Cortex of kidney (tissue), 1 donor: Measurements from ENCODE around the gene PRMT2.
"Not testable (repeated sequence)": the region's sequence is repeated elsewhere in the genome, so short reads cannot be mapped to it uniquely, and the experiment has no call there.

ENCODE experiments used
- DNase-seq: peaks from one replicate; lab custom pipeline; 2025; lab: John Stamatoyannopoulos, UW

PRMT2 gene

DNA sequence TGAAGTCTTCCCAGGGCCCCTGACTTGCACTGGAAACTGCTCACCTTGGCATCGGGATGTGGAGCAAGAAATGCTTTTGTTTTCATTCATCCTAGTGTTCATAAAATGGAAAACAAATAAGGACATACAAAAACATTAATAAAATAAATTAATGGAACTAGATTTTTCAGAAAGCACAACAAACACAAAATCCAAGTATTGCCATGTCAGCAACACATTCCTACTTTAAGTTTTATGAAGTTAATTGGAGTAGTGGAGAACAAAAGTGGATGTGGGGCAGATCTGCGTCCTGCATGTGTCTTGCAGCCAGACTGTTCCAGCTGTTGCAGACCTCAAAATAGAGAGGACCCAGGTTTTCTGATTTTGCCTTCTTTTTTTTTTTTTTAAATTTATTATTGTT, 32.9 kb downstream of the PRMT2 start:
- DNase-seq, result no peak

DNA sequence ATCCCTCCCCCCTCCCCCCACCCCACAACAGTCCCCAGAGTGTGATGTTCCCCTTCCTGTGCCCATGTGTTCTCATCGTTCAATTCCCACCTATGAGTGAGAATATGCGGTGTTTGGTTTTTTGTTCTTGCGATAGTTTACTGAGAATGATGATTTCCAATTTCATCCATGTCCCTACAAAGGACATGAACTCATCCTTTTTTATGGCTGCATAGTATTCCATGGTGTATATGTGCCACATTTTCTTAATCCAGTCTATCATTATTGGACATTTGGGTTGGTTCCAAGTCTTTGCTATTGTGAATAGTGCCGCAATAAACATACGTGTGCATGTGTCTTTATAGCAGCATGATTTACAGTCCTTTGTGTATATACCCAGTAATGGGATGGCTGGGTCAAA, 33.4 kb downstream of the PRMT2 start:
- not testable (repeated sequence) for DNase-seq

DNA sequence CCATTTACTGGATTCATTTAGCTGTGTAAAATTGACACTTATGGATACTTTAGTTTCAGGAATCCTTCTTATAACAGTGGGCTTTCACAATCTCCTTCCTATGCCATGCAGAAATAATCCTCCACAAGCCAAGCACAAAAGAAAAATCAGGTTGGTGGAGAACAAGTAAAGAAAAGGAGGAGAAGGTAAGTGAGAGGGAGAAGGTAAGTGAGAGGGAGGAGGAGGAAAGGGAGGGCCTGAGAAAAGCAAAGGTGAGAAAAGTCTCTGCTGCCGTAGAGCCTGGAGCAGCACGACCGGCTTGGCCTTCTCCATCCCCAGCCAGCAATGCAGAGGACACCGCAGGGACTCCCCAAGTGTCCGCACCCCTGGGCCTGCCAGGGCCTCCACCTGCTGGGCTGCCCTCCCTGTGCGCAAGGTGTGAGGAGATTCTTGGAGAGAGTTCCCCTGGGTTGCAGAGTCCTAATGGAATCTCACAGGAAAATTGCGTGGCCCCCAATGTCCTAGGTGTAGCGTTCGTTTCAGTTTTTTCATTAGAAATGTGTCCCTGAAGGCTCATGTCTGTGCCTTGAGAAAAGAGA, 39.0 kb downstream of the PRMT2 start:
- DNase-seq, result no peak

DNA sequence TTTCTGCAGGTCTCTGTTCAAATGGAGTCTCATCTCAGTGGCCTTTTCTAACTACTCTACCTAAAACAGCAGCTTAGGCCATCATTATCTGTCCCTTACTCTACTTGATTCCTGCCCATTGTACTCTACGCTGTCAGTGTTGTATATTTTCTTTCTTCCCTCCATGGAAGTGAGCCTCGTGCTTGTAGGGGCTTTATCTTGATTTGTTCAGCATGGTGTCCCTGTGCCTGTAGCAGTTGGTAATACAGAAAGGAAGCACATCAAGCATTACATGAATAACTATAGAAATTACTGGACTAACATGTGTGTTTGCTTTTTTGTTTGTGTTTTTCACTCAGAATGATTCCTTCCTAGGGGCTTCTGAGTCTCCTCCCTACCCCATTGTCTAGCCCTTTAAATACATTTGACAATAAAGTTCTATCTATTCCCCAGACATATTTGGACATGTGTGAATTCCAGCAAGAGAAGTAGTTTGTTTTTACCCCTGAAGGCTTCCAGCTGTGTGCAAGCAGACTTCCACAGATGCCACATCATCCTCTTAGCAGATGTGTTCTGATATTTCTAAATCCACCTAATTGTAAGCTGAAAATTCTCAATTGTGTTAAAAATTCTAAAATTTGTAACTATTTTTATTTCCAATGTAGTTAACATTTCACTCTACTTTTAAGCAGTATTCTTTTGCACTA, 40.3 kb downstream of the PRMT2 start:
- no peak for DNase-seq

DNA sequence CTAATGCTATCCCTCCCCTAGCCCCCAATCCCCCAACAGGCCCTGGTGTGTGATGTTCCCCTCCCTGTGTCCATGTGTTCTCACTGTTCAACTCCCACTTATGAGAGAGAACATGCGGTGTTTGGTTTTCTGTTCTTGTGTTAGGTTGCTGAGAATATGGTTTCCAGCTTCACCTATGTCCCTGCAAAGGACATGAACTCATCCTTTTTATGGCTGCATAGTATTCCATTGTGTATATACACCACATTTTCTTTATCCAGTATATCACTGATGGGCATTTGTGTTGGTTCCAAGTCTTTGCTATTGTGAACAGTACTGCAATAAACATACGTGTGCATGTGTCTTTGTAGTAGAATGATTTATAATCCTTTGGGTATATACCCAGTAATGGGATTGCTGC, 41.1 kb downstream of the PRMT2 start:
- DNase-seq, result not testable (repeated sequence)

DNA sequence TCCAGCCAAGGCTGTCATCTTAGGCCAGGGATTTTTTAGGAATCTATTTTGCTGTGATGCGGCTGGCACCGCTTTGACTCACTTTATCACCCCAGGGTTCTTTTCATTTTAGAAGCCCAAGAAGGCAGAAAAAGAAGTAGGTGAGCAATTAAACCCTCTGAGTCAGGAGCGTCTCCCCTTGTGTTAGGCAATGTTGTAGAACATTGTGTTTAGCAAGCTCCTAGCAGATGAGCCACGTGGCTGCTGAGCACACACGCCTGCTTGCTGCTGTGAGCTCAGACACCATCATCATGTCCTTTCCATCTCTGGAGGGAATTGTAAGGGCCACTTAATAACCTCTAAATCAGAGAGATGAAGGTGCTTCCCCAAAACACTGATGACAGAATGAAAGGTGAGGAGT, 46.1 kb downstream of the PRMT2 start:
- not testable (repeated sequence) for DNase-seq

DNA sequence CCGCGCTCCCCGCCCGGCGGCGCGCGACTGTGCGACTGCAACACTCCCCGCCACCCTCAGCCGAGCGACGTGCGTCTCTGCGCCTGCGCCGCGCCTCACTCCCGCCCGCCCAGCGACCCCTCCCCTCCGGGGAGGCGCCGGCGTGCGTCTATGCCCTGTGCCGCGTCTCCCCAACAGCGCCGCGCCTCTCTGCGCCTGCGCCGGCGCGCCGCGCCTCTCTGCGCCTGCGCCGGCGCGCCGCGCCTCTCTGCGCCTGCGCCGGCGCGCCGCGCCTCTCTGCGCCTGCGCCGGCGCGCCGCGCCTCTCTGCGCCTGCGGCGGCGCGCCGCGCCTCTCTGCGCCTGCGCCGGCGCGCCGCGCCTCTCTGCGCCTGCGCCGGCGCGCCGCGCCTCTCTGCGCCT, 63.2 kb downstream of the PRMT2 start:
- DNase-seq, result not testable (repeated sequence)

DNA sequence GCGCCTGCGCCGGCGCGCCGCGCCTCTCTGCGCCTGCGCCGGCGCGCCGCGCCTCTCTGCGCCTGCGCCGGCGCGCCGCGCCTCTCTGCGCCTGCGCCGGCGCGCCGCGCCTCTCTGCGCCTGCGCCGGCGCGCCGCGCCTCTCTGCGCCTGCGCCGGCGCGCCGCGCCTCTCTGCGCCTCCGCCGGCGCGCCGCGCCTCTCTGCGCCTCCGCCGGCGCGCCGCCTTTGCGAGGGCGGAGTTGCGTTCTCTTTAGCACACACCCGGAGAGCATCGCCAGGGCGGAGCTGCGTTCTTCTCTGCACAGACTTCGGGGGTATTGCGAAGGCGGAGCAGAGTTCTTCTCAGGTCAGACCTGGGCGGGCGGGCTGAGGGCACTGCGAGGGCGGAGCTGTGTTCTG, 63.6 kb downstream of the PRMT2 start:
- not testable (repeated sequence) for DNase-seq
